ENCODE measurements around the gene RTN1.

Gene RTN1

DNA sequence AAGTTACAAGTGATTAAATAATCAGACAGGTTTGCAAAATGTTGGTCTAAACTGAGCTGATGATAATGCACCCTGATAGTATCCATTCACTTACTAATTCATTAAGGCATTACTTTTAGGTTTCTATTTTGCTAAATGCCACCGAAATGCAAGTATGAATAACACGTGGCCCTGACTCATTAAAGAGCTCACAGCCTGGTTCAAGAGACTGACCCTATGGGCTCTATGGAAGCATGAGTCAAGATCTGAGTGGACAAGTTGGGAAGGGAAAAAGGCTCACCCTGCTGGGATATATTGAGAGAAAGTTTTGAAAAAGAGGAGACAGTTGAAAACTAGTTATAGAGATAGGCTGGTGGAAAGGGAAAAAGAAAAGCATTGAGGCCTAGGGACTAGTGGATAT lies 34.6 kb upstream of the RTN1 start:
- no peaks in the 10 kb centered on the region for H3K27me3 ChIP-seq (replicated peaks; ENCODE audit: insufficient read depth, low read length)
- TF ChIP-seq EZH2 (optimal IDR thresholded peaks at IDR 0.05; ENCODE audit: low read depth, low read length) (no peak), EZH2phosphoT487 (IDR thresholded peaks at IDR 0.05; ENCODE audit: low read length) (no peak), CTCF (IDR thresholded peaks at IDR 0.05; ENCODE audit: low read length) (no peak)
- H2AFZ ChIP-seq (ENCODE audit: low read length) = no peak overlapping the region
- H3K4me1 ChIP-seq (ENCODE audit: low read length) = no peaks in the 10 kb centered on the region
- H3K36me3 ChIP-seq (replicated peaks; ENCODE audit: insufficient read depth, low read length) = no peaks in the 10 kb centered on the region
- H3F3A ChIP-seq (ENCODE audit: insufficient read depth, low read length) = no peaks in the 10 kb centered on the region
- no peak overlapping the region for H3K27ac ChIP-seq (ENCODE audit: low read length)
- no peaks in the 10 kb centered on the region for H4K20me1 ChIP-seq (ENCODE audit: insufficient read depth, low read length)
- no peak for DNase-seq
- no peak overlapping the region for H3K4me2 ChIP-seq (ENCODE audit: low read depth, low read length)
- no peaks in the 10 kb centered on the region for H3K9me2 ChIP-seq (replicated peaks; ENCODE audit: insufficient read depth, low read length)
- no peaks in the 10 kb centered on the region for H3K79me2 ChIP-seq (ENCODE audit: low read length)
- no peak overlapping the region for H3K9ac ChIP-seq (ENCODE audit: low read length)
- H3K9me3 ChIP-seq (replicated peaks; ENCODE audit: insufficient read depth, low read length) = no peaks in the 10 kb centered on the region
- no peak overlapping the region for H3K4me3 ChIP-seq (ENCODE audit: low read length)

DNA sequence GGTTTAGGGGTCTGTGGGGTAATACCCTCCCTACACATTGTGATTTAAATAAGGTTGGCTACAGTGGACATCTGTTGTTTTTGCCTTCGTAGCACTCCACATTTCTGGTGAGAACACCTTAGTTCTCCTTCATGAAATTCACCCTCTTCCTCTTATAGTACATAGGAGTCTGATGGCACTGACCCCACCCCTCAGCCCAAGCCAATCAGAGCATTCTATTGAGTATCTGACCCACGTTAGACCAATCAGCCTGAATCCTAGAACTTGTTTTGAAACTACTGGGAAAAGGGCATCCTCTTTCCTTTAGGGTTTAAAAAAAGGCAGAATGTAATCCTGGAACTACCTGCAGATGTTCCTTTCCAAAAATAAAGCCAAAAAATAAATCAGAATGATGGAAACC lies 33.6 kb upstream of the RTN1 start:
- H3K4me1 ChIP-seq (ENCODE audit: low read length) = no peaks in the 10 kb centered on the region
- no peaks in the 10 kb centered on the region for H3F3A ChIP-seq (ENCODE audit: insufficient read depth, low read length)
- H3K9me2 ChIP-seq (replicated peaks; ENCODE audit: insufficient read depth, low read length) = no peaks in the 10 kb centered on the region
- H3K27ac ChIP-seq (ENCODE audit: low read length) = no peak overlapping the region
- H3K36me3 ChIP-seq (replicated peaks; ENCODE audit: insufficient read depth, low read length) = no peaks in the 10 kb centered on the region
- no peaks in the 10 kb centered on the region for H3K9me3 ChIP-seq (replicated peaks; ENCODE audit: insufficient read depth, low read length)
- no peak overlapping the region for H3K4me3 ChIP-seq (ENCODE audit: low read length)
- TF ChIP-seq EZH2 (optimal IDR thresholded peaks at IDR 0.05; ENCODE audit: low read depth, low read length) = no peak
- no peak for TF ChIP-seq EZH2phosphoT487 (IDR thresholded peaks at IDR 0.05; ENCODE audit: low read length)
- no peak for TF ChIP-seq CTCF (IDR thresholded peaks at IDR 0.05; ENCODE audit: low read length)
- no peak overlapping the region for H3K9ac ChIP-seq (ENCODE audit: low read length)
- H3K4me2 ChIP-seq (ENCODE audit: low read depth, low read length) = no peak overlapping the region
- no peaks in the 10 kb centered on the region for H4K20me1 ChIP-seq (ENCODE audit: insufficient read depth, low read length)
- H3K27me3 ChIP-seq (replicated peaks; ENCODE audit: insufficient read depth, low read length) = no peaks in the 10 kb centered on the region
- no peak for DNase-seq
- no peak overlapping the region for H2AFZ ChIP-seq (ENCODE audit: low read length)
- H3K79me2 ChIP-seq (ENCODE audit: low read length) = no peaks in the 10 kb centered on the region

GRCh38 chr14:59900556-59900955 lies 30.0 kb upstream of the RTN1 start:
- no peak for TF ChIP-seq EZH2phosphoT487 (IDR thresholded peaks at IDR 0.05; ENCODE audit: low read length)
- no peak for TF ChIP-seq EZH2 (optimal IDR thresholded peaks at IDR 0.05; ENCODE audit: low read depth, low read length)
- no peak for TF ChIP-seq CTCF (IDR thresholded peaks at IDR 0.05; ENCODE audit: low read length)
- no peak overlapping the region for H3K27ac ChIP-seq (ENCODE audit: low read length)
- H2AFZ ChIP-seq (ENCODE audit: low read length) = no peak overlapping the region
- no peaks in the 10 kb centered on the region for H3K79me2 ChIP-seq (ENCODE audit: low read length)
- H3K4me3 ChIP-seq (ENCODE audit: low read length) = no peak overlapping the region
- DNase-seq = no peak
- H3F3A ChIP-seq (ENCODE audit: insufficient read depth, low read length) = no peaks in the 10 kb centered on the region
- H3K36me3 ChIP-seq (replicated peaks; ENCODE audit: insufficient read depth, low read length) = no peaks in the 10 kb centered on the region
- H3K9me2 ChIP-seq (replicated peaks; ENCODE audit: insufficient read depth, low read length) = no peaks in the 10 kb centered on the region
- no peaks in the 10 kb centered on the region for H3K4me1 ChIP-seq (ENCODE audit: low read length)
- no peak overlapping the region for H3K9ac ChIP-seq (ENCODE audit: low read length)
- no peaks in the 10 kb centered on the region for H4K20me1 ChIP-seq (ENCODE audit: insufficient read depth, low read length)
- H3K9me3 ChIP-seq (replicated peaks; ENCODE audit: insufficient read depth, low read length) = no peaks in the 10 kb centered on the region
- no peaks in the 10 kb centered on the region for H3K27me3 ChIP-seq (replicated peaks; ENCODE audit: insufficient read depth, low read length)
- no peak overlapping the region for H3K4me2 ChIP-seq (ENCODE audit: low read depth, low read length)

All from MM.1S (cell line).